ENCODE data around the gene ADAM12. TPM values are rescaled to one million over a fixed set of nuclear protein-coding genes. Genes with fewer than 3 reads are reported as not detected.

ADAM12 gene
- total and polyA plus RNA-seq, 9 of the 15 experiments (the other 6 are each of a cell fraction or from before 2014, with no cell fraction given): not detected

- TF ChIP-seq PHB (CRISPR knock-in tag; IDR thresholded peaks at IDR 0.05) (no peak), ZSCAN29 (IDR thresholded peaks at IDR 0.05) (no peak), NR2C1 (IDR thresholded peaks at IDR 0.05) (no peak), NR2C1 (tag; IDR thresholded peaks at IDR 0.05) (no peak)
Measured at GRCh38 chr10:126042906-126043305, 345.4 kb downstream of the ADAM12 start (continued).

GRCh38 chr10:126042354-126042753 lies 345.9 kb downstream of the ADAM12 start:
- Histone ChIP-seq H3K9me3 (replicated peaks; ENCODE audit: control insufficient read depth, insufficient read depth, low read depth, low read length) (no peaks in the 10 kb centered on the region), H3K27me3 (ENCODE audit: control insufficient read depth in 2 of 2, insufficient read depth in 2 of 2, low read length in 2 of 2) (peaks cover 3 to 33% of the 10 kb centered on the region in 2 experiments; a peak in 2 of 5 replicates), H3K27ac (ENCODE audit: extremely low read depth, low read depth, low read length) (no peak overlapping the region), H4K20me1 (replicated peaks; ENCODE audit: control insufficient read depth, insufficient read depth, low read length) (no peaks in the 10 kb centered on the region), H3K36me3 (ENCODE audit: control insufficient read depth, insufficient read depth, low read length) (no peaks in the 10 kb centered on the region), H3K4me1 (replicated peaks in 1 of 2; ENCODE audit: control insufficient read depth in 2 of 2, insufficient read depth in 2 of 2, low read length in 2 of 2) (no peaks in the 10 kb centered on the region), H2AFZ (ENCODE audit: low read depth, low read length) (no peak overlapping the region), H3K9me1 (ENCODE audit: control insufficient read depth, insufficient read depth, low read length) (no peaks in the 10 kb centered on the region), H3K9ac (ENCODE audit: insufficient read depth in 1 of 2, low read depth in 2 of 2, low read length in 2 of 2) (no peak overlapping the region), H3K4me3 (no peak overlapping the region), H3K4me2 (ENCODE audit: insufficient read depth, low read length) (no peak overlapping the region), H3K79me2 (ENCODE audit: control insufficient read depth, insufficient read depth, low read length) (no peaks in the 10 kb centered on the region)
- DNase-seq (ENCODE audit: extremely low read depth in 1 of 4, low spot score in 3 of 4) (no peak), FAIRE-seq (no peak), ATAC-seq (no peak)
- 0% methylated on average over 4 of the region's 4 CpGs for WGBS (ENCODE audit: insufficient coverage, low coverage, missing lambda C conversion rate)
- no peak for TF ChIP-seq FOXP1 (CRISPR knock-in tag; IDR thresholded peaks at IDR 0.05)
- TF ChIP-seq PRDM10 (IDR thresholded peaks at IDR 0.05; ENCODE audit: partially characterized antibody): no peak
- BruUV-seq (replicated peaks): no TSS peak
- ChIA-PET POLR2A (no interaction called here), CTCF (ENCODE audit: low intra/inter-chr PET ratio) (no interaction called here)
- intact Hi-C loops (cut with micrococcal nuclease) (no loop called here), in situ Hi-C loops (cut with MboI) (no loop called here)

Measured in K562 (cell line).